HepG2 (cell line): Measurements from ENCODE around the gene ACSL3. TPM values are rescaled to one million over a fixed set of nuclear protein-coding genes. Genes with fewer than 3 reads are reported as not detected.

ENCODE experiments used
- CBX1 ChIP-seq: IDR thresholded peaks from one replicate; pipeline ENCODE4 v1.6.1; 2016; ENCODE audit warnings: antibody characterized with exemption, low read depth
- HNF4G ChIP-seq, 2 experiments: sonication (generic) in 1 of 2; formaldehyde crosslinking in 1 of 2; IDR thresholded peaks; 2 replicates each; pipeline versions ENCODE4 v1.4.0 to v1.6.1; 2011 to 2020; ENCODE audit warnings: borderline replicate concordance in 2 of 2, low read depth in 2 of 2, mild to moderate bottlenecking in 2 of 2, low read length in 1 of 2, missing genetic modification reagents in 1 of 2, moderate library complexity in 1 of 2
- KDM1A ChIP-seq: IDR thresholded peaks from 2 replicates; pipeline ENCODE4 v1.6.1; 2016; ENCODE audit warnings: missing compliant biosample characterization
- POGZ ChIP-seq: sonication (generic); formaldehyde crosslinking; IDR thresholded peaks from 2 replicates; pipeline ENCODE4 v1.4.0; 2020; ENCODE audit warnings: mild to moderate bottlenecking, missing genetic modification reagents
- RAD21 ChIP-seq: fragments of 450-650 bp; formaldehyde crosslinking; IDR thresholded peaks from 2 replicates; pipeline ENCODE4 v1.5.0; 2020; ENCODE audit warnings: mild to moderate bottlenecking
- RARA ChIP-seq: IDR thresholded peaks from 2 replicates; pipeline ENCODE4 v1.6.1; 2016; ENCODE audit warnings: missing genetic modification reagents, missing compliant biosample characterization
- RBM22 ChIP-seq: fragments of 200-400 bp; formaldehyde crosslinking; optimal IDR thresholded peaks from 2 replicates; pipeline ENCODE3; 2017; ENCODE audit warnings: mild to moderate bottlenecking, low read length, moderate library complexity
- SOX6 ChIP-seq, 2 experiments: fragments of 450-650 bp in 1 of 2; sonication (generic) in 1 of 2; formaldehyde crosslinking in 1 of 2; IDR thresholded peaks; 2 replicates each; pipeline versions ENCODE4 v1.4.0 to v1.6.1; 2017 to 2020; ENCODE audit warnings: antibody characterized with exemption in 1 of 2, mild to moderate bottlenecking in 1 of 2, missing genetic modification reagents in 1 of 2
- SPEN ChIP-seq: sonication (generic); formaldehyde crosslinking; IDR thresholded peaks from 2 replicates; pipeline ENCODE4 v1.5.1; 2020; ENCODE audit warnings: low read depth, mild to moderate bottlenecking, missing genetic modification reagents
- SRSF1 ChIP-seq: fragments of 200-400 bp; formaldehyde crosslinking; optimal IDR thresholded peaks from 2 replicates; pipeline ENCODE3; 2017; ENCODE audit warnings: mild to moderate bottlenecking, low read depth, low read length, moderate library complexity
- SSRP1 ChIP-seq: IDR thresholded peaks from 2 replicates; pipeline ENCODE4 v1.6.1; 2016; ENCODE audit warnings: control low read depth
- ZBTB3 ChIP-seq: sonication (generic); formaldehyde crosslinking; IDR thresholded peaks from 2 replicates; pipeline ENCODE4 v1.4.0; 2020; ENCODE audit warnings: low read depth, mild to moderate bottlenecking, moderate library complexity, missing genetic modification reagents, borderline replicate concordance
- ZMYM2 ChIP-seq: sonication (generic); formaldehyde crosslinking; IDR thresholded peaks from 2 replicates; pipeline ENCODE4 v1.8.0; 2022; ENCODE audit warnings: mild to moderate bottlenecking, missing genetic modification reagents
- ZNF205 ChIP-seq: IDR thresholded peaks from 2 replicates; pipeline ENCODE4 v1.6.1; 2018; ENCODE audit warnings: missing biosample characterization, missing genetic modification reagents
- ZNF816 ChIP-seq: sonication (generic); formaldehyde crosslinking; IDR thresholded peaks from 2 replicates; pipeline ENCODE4 v1.8.0; 2022; ENCODE audit warnings: missing genetic modification reagents, mild to moderate bottlenecking, borderline replicate concordance
- ZZZ3 ChIP-seq: sonication (generic); formaldehyde crosslinking; IDR thresholded peaks from 2 replicates; pipeline ENCODE4 v1.4.0; 2020; ENCODE audit warnings: missing genetic modification reagents, mild to moderate bottlenecking, borderline replicate concordance
- polyA plus RNA-seq, 8 experiments: library from polyadenylated mRNA; depleted of rRNA in 3 of 8; stranded (reverse) in 7 of 8; unstranded in 1 of 8; fragments of >200 nt; fragmentation: Illumina TruSeq in 4 of 8; extraction: Trizol in 4 of 8; gene quantifications; 2 replicates each; pipeline versions ENCODE4 v1.2.1 to v1.2.3, GENCODE V29; 2011 to 2016; ENCODE audit warnings: low read depth in 4 of 8, missing spikeins in 1 of 8, mixed read lengths in 1 of 8; ENCODE audit not compliant: insufficient read depth in 1 of 8
- total RNA-seq, 5 experiments: library from RNA; depleted of rRNA; stranded (reverse); fragments of >200 nt; fragmentation: Illumina TruSeq; extraction: Trizol; gene quantifications; 2 replicates each; pipeline ENCODE4 v1.2.3, GENCODE V29; 2016; ENCODE audit warnings: low read depth in 1 of 5
- TF ChIP-seq, protein P1 (sequence below): sonication (generic); formaldehyde crosslinking; IDR thresholded peaks from 2 replicates; pipeline ENCODE4 v1.9.0; 2022; ENCODE audit warnings: low read depth, missing genetic modification reagents
- TF ChIP-seq, protein P2 (sequence below): sonication (generic); formaldehyde crosslinking; IDR thresholded peaks from 2 replicates; pipeline ENCODE4 v1.5.0; 2020; ENCODE audit warnings: missing genetic modification reagents, mild to moderate bottlenecking, borderline replicate concordance
- TF ChIP-seq, protein P3 (sequence below): sonication (generic); formaldehyde crosslinking; IDR thresholded peaks from 2 replicates; pipeline ENCODE4 v1.5.0; 2020; ENCODE audit warnings: mild to moderate bottlenecking, missing genetic modification reagents
- TF ChIP-seq, protein P4 (sequence below): IDR thresholded peaks from 2 replicates; pipeline ENCODE4 v1.6.1; 2016; ENCODE audit warnings: missing genetic modification reagents, missing compliant biosample characterization
- TF ChIP-seq, protein P5 (sequence below): sonication (generic); formaldehyde crosslinking; IDR thresholded peaks from 2 replicates; pipeline ENCODE4 v1.8.1; 2022; ENCODE audit warnings: low read depth, mild to moderate bottlenecking, missing genetic modification reagents

The ACSL3 gene
- total and polyA plus RNA-seq, 2 of the 13 experiments (the other 11 are each of a cell fraction or from before 2014, with no cell fraction given): 305 to 365 TPM

DNA sequence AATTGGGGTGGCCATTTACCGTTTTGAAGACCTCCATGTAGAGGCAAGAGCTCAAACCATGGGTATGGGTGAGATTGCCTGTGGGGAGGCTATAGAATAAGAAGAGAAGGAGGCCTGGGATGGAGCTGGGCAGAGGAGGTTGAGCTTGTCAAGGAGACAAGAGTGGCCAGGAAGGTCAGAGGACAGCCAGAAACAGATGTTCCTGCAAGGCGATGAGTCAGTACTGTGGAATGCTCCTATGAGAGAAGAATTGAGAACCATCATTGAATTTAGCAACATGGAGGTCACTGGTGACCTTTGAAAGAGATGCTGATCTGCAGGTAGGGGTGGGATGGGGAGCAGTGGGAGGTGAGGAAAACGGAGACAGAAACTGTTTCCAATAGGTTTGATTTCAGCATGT, 3.5 kb downstream of the ACSL3 start (continued):
- TF ChIP-seq RAD21 (CRISPR knock-in tag) (no peak), ZMYM2 (CRISPR knock-in tag) (no peak), ZNF205 (CRISPR knock-in tag) (no peak), RARA (CRISPR knock-in tag) (peak; percentile 35; the same call in 1 of the 2 replicates), KDM1A (no peak), HNF4G (IDR thresholded peaks at IDR 0.05; ENCODE audit: borderline replicate concordance, low read depth, low read length) (peak; percentile 43; the same call in 1 of the 2 replicates), HNF4G (CRISPR knock-in tag; IDR thresholded peaks at IDR 0.05; ENCODE audit: borderline replicate concordance, low read depth) (no peak), RBM22 (peak; percentile 37), SOX6 (IDR thresholded peaks at IDR 0.05) (no peak), SOX6 (CRISPR knock-in tag; IDR thresholded peaks at IDR 0.05) (peak; percentile 62), CBX1 (no peak), ZZZ3 (CRISPR knock-in tag) (no peak), POGZ (CRISPR knock-in tag) (0 out of 2 replicates have a peak, but pooled peaks have one; percentile 30), SSRP1 (CRISPR knock-in tag) (0 out of 2 replicates have a peak, but pooled peaks have one; percentile 32), ZNF816 (CRISPR knock-in tag) (no peak), SRSF1 (no peak), ZBTB3 (CRISPR knock-in tag) (no peak), SPEN (CRISPR knock-in tag) (0 out of 2 replicates have a peak, but pooled peaks have one; percentile 27)
- TF ChIP-seq, protein P1, sequence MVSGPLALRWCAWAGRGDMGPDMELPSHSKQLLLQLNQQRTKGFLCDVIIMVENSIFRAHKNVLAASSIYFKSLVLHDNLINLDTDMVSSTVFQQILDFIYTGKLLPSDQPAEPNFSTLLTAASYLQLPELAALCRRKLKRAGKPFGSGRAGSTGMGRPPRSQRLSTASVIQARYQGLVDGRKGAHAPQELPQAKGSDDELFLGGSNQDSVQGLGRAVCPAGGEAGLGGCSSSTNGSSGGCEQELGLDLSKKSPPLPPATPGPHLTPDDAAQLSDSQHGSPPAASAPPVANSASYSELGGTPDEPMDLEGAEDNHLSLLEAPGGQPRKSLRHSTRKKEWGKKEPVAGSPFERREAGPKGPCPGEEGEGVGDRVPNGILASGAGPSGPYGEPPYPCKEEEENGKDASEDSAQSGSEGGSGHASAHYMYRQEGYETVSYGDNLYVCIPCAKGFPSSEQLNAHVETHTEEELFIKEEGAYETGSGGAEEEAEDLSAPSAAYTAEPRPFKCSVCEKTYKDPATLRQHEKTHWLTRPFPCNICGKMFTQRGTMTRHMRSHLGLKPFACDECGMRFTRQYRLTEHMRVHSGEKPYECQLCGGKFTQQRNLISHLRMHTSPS (CRISPR knock-in tag): no peak
- TF ChIP-seq, protein P2, sequence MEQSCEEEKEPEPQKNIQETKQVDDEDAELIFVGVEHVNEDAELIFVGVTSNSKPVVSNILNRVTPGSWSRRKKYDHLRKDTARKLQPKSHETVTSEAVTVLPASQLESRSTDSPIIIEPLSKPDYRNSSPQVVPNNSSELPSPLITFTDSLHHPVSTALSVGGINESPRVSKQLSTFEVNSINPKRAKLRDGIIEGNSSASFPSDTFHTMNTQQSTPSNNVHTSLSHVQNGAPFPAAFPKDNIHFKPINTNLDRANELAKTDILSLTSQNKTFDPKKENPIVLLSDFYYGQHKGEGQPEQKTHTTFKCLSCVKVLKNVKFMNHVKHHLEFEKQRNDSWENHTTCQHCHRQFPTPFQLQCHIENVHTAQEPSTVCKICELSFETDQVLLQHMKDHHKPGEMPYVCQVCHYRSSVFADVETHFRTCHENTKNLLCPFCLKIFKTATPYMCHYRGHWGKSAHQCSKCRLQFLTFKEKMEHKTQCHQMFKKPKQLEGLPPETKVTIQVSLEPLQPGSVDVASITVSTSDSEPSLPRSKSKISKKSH (CRISPR knock-in tag): no peak
- TF ChIP-seq, protein P3, sequence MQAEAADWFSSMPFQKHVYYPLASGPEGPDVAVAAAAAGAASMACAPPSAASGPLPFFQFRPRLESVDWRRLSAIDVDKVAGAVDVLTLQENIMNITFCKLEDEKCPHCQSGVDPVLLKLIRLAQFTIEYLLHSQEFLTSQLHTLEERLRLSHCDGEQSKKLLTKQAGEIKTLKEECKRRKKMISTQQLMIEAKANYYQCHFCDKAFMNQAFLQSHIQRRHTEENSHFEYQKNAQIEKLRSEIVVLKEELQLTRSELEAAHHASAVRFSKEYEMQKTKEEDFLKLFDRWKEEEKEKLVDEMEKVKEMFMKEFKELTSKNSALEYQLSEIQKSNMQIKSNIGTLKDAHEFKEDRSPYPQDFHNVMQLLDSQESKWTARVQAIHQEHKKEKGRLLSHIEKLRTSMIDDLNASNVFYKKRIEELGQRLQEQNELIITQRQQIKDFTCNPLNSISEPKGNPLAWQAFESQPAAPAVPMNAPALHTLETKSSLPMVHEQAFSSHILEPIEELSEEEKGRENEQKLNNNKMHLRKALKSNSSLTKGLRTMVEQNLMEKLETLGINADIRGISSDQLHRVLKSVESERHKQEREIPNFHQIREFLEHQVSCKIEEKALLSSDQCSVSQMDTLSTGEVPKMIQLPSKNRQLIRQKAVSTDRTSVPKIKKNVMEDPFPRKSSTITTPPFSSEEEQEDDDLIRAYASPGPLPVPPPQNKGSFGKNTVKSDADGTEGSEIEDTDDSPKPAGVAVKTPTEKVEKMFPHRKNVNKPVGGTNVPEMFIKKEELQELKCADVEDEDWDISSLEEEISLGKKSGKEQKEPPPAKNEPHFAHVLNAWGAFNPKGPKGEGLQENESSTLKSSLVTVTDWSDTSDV (CRISPR knock-in tag): no peak
- TF ChIP-seq, protein P4, sequence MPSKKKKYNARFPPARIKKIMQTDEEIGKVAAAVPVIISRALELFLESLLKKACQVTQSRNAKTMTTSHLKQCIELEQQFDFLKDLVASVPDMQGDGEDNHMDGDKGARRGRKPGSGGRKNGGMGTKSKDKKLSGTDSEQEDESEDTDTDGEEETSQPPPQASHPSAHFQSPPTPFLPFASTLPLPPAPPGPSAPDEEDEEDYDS (CRISPR knock-in tag): no peak
- TF ChIP-seq, protein P5, sequence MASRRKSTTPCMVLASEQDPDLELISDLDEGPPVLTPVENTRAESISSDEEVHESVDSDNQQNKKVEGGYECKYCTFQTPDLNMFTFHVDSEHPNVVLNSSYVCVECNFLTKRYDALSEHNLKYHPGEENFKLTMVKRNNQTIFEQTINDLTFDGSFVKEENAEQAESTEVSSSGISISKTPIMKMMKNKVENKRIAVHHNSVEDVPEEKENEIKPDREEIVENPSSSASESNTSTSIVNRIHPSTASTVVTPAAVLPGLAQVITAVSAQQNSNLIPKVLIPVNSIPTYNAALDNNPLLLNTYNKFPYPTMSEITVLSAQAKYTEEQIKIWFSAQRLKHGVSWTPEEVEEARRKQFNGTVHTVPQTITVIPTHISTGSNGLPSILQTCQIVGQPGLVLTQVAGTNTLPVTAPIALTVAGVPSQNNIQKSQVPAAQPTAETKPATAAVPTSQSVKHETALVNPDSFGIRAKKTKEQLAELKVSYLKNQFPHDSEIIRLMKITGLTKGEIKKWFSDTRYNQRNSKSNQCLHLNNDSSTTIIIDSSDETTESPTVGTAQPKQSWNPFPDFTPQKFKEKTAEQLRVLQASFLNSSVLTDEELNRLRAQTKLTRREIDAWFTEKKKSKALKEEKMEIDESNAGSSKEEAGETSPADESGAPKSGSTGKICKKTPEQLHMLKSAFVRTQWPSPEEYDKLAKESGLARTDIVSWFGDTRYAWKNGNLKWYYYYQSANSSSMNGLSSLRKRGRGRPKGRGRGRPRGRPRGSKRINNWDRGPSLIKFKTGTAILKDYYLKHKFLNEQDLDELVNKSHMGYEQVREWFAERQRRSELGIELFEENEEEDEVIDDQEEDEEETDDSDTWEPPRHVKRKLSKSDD: no peak
